HCT116 (cell line): ENCODE measurements around the gene CCDC191.

Experiments
- ATF3 ChIP-seq: IDR thresholded peaks from 2 replicates; pipeline ENCODE4 v1.6.1; 2012
- CTCF ChIP-seq, 3 experiments: fragments of 200-600 bp in 1 of 3; sonication (generic) in 1 of 3; IDR thresholded peaks in 2 of 3; conservative IDR thresholded peaks in 1 of 3; 2 replicates each; pipeline ENCODE4 v1.5.1; 2012 to 2017; ENCODE audit warnings: low read depth in 2 of 3, low read length in 2 of 3, antibody characterized with exemption in 1 of 3, borderline replicate concordance in 1 of 3, control low read depth in 1 of 3, mild to moderate bottlenecking in 1 of 3, mixed read lengths in 1 of 3, mixed run types in 1 of 3, moderate library complexity in 1 of 3; ENCODE audit not compliant: insufficient read depth in 1 of 3
- ELF1 ChIP-seq: IDR thresholded peaks from 2 replicates; pipeline ENCODE4 v1.6.1; 2012; ENCODE audit warnings: low read depth, borderline replicate concordance
- EZH2 ChIP-seq: fragments of 200-600 bp; sonication (generic); IDR thresholded peaks from 2 replicates; pipeline ENCODE4 v1.6.1; 2017; ENCODE audit warnings: antibody characterized with exemption, mixed run types
- MAX ChIP-seq: IDR thresholded peaks from 2 replicates; pipeline ENCODE4 v1.6.1; 2012
- POLR2A ChIP-seq: IDR thresholded peaks from 2 replicates; pipeline ENCODE4 v1.7.0; 2011; ENCODE audit warnings: borderline replicate concordance; ENCODE audit not compliant: insufficient read depth, insufficient read length; ENCODE audit errors: extremely low read depth
- POLR2AphosphoS5 ChIP-seq: IDR thresholded peaks from 2 replicates; pipeline ENCODE4 v1.6.1; 2011; ENCODE audit warnings: mild to moderate bottlenecking, low read depth, low read length, moderate library complexity
- SP1 ChIP-seq: IDR thresholded peaks from 2 replicates; pipeline ENCODE4 v1.6.1; 2012; ENCODE audit warnings: low read depth
- YY1 ChIP-seq: IDR thresholded peaks from 2 replicates; pipeline ENCODE4 v1.6.1; 2011; ENCODE audit warnings: low read length, low read depth, moderate library complexity, mild to moderate bottlenecking; ENCODE audit not compliant: insufficient replicate concordance; ENCODE audit errors: extremely low read depth
- ZFX ChIP-seq: fragments of 450-650 bp; IDR thresholded peaks from 2 replicates; pipeline ENCODE4 v1.6.1; 2017

GRCh38 chr3:113968986-113969385 lies 87.3 kb downstream of the CCDC191 start:
- TF ChIP-seq CTCF (IDR thresholded peaks at IDR 0.05 in 2 of 3, conservative IDR thresholded peaks at IDR 0.05 in 1 of 3; ENCODE audit: borderline replicate concordance in 1 of 3, insufficient read depth in 1 of 3, low read depth in 2 of 3, low read length in 2 of 3) (no peak), ZFX (no peak), SP1 (no peak), ATF3 (no peak), MAX (no peak), ELF1 (no peak), POLR2AphosphoS5 (no peak), YY1 (no peak), EZH2 (no peak), POLR2A (no peak)
